Gastroesophageal sphincter (tissue), 3 donors: Measurements from ENCODE around the gene RGS17.

Experiments used
- CTCF ChIP-seq, 4 experiments: fragments of 200-600 bp in 2 of 4; fragments of 450-650 bp in 2 of 4; sonication (generic) in 1 of 4; IDR thresholded peaks; one replicate each; pipeline ENCODE4 v1.5.1; 2017 to 2019; ENCODE audit warnings: antibody characterized with exemption in 4 of 4, mild to moderate bottlenecking in 2 of 4, moderate library complexity in 2 of 4
- EP300 ChIP-seq: sonication (generic); formaldehyde crosslinking; IDR thresholded peaks from one replicate; pipeline ENCODE4 v1.6.1; 2017; ENCODE audit warnings: antibody characterized with exemption, mild to moderate bottlenecking
- POLR2A ChIP-seq, 2 donors: fragments of 450-650 bp; IDR thresholded peaks; one replicate each; pipeline ENCODE4 v1.6.1; 2017; ENCODE audit warnings: antibody characterized with exemption in 2 of 2, mild to moderate bottlenecking in 2 of 2, moderate library complexity in 1 of 2
- POLR2AphosphoS5 ChIP-seq: sonication (generic); formaldehyde crosslinking; IDR thresholded peaks from one replicate; pipeline ENCODE4 v1.6.1; 2017; ENCODE audit warnings: antibody characterized with exemption

DNA sequence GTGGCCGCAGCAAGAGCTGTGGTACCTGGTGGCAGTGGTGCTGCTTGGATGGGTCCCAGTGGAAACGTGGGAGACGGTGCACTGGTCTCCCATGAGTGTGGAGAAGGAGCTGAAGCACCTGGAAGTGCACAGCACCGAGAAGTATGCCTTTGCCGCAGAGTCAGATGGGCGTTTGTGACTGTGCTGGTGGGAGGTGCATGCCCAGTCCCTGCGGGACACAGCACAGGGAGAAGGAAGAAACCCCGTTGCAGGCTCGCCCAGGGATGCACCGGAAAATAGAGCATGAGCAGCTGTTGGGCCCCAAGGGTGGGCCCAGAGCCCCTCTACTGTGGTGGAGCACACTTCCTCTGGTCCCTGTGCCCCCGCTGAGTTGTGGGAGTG, 19.3 kb upstream of the RGS17 start:
- TF ChIP-seq CTCF (IDR thresholded peaks at IDR 0.05): no peak
- no peak for TF ChIP-seq POLR2A (IDR thresholded peaks at IDR 0.05)
- no peak for TF ChIP-seq EP300
- no peak for TF ChIP-seq POLR2AphosphoS5
